DMS 273 (cell line): Measurements from ENCODE around the gene CCDC194.
"Not testable (repeated sequence)": the region's sequence is repeated elsewhere in the genome, so short reads cannot be mapped to it uniquely, and the experiment has no call there.

Source experiments
- DNase-seq: peaks from one replicate; lab custom pipeline; 2025; ENCODE audit not compliant: unreplicated experiment; lab: John Stamatoyannopoulos, UW

CCDC194 gene

GRCh38 chr19:17376935-17377600 lies 16.9 kb downstream of the CCDC194 start, which contains the start of gene PLVAP:
TSS of gene PLVAP (minus strand) at chr19:17377342. CDS start at chr19:17377288, 54 bp downstream.
- no peak for DNase-seq

GRCh38 chr19:17370026-17370587 lies 23.9 kb downstream of the CCDC194 start:
- DNase-seq, result no peak

DNA sequence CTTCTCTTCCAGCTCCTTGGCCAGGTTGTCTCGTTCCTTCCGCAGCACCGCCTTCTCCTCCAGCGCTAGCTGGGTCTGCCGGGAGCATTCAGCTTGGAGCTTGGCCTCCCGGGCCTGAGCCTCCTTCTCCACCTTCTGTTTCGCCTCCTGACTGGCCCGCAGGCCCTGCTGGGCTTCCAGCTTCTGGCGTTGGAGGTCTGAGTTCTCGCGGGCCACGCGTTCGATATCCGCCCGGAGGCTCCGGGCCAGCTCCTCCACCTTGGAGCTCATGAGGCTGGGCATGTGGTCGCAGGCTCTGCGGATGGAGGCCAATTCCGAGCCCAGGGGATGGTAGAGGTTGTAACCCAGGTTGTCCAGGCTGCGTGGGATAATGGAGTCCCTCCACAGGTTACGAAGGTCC lies 28.6 kb downstream of the CCDC194 start:
- no peak for DNase-seq

GRCh38 chr19:17363852-17364605 lies 30.0 kb downstream of the CCDC194 start:
- DNase-seq, result not testable (repeated sequence)

DNA sequence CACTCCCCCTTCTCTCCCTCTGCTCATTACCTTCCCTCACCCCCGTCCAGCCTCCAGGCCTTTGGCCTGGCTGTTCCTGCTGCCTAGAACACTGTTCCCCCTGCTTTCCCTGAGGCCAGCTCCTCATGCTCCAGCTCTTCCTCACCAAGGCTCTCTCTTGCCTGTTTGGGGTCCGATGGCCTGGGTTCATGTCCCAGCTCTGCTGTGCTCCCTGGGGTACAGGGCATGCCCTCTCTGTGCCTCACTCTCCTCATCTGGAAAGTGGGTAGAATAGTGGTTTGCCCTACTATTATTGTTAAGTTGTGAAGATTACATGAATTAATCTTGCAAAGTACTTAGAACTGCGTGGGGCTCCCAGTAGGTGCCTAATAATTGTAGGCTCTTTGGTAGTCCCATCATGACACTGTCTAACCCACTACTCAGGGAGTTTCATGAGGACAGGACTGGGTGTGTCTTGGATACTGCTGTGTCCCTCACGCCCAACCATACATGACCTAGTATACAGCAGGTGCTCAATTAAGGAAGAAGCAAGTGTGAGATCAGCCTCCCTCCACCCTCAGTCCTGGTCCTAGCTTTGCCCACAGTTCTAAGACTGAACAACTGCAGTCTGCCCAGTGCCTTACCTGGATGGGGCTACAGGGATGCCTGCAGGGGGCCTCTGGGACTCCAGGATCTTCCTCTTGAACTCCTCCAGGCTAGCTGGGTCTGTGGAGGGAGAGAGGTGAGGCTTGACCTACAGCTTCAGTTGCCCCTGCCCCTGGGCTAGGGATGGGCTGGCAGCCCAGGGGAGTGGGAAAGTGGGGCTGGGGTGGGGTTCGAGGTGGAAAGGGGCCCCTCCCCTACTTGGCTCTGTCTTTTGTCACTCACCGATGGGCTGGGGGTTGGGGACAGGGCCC lies 33.8 kb downstream of the CCDC194 start:
- DNase-seq, result no peak

DNA sequence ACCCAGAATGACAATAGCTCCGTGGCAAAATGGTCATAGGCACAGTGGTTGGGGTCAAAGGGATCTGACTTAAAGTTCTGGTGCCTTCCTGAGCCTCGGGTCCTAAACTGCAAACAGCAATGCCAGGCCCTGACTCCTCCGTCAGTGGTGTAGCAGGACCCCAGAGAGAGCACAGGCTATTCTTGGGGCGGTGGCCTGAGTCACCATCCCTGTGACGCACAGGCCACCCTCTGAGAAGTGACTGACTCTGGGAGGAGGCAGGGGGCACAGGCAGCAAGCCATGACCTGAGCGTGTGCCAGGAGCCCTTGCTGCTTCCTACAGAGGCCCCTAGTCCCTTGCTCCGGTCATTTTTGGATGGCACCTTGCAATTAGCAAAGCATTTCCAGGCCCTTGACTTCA lies 35.6 kb downstream of the CCDC194 start:
- DNase-seq, result no peak

GRCh38 chr19:17357724-17358123 lies 36.3 kb downstream of the CCDC194 start:
- DNase-seq, result no peak

GRCh38 chr19:17357078-17357666 lies 36.8 kb downstream of the CCDC194 start:
- no peak for DNase-seq

DNA sequence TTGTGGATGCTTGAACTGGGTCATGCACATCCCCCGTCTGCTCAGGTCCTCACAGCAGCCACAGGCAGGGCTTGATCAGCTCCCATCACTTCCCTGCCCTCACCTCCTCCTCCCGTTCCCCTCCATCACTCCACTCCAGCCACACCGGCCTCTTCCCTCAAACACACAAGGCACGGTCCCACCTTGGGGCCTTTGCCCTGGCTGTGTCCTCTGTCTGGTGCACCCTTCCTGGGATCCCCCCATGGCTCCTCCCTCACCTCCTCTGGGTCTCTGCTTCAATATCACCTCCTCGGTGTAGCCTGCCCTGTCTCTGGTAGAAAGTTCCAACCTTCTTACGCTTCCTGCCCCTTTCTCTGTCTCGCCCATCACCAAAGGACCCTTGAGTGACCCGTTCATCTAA lies 40.6 kb downstream of the CCDC194 start:
- DNase-seq, result no peak

DNA sequence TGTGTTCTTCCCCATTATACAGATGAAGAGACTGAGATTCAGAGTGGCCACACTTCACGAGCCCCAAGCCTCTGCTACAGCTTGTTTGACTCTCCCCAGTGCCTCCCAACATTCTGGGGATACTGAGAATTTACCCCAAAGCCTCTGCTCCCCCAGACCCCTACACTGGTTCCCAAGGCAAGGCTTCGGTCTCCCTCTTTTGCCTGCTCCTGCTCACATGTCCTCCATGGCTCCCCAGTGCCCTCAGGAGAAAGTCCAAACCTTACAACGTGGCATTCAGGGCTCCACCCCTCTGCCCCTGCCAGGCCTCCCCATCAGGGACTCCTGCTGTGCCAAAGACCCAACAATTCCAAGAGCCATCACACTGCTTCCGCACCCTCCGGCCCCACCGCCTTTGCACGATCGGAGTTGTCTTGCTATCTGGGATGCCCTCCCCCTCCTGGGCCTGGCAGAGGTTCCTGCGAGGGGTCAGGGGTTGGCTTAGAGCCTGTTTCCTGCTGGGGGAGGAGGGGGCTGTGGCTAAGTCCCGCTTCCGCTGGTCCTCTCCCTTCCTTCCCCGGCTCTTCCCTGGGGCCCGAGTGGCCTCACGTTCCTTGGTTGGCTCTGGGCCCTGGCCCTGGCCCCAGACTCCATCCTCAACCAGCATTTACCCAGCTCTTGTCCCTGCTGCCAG lies 41.3 kb downstream of the CCDC194 start:
- DNase-seq, result no peak

DNA sequence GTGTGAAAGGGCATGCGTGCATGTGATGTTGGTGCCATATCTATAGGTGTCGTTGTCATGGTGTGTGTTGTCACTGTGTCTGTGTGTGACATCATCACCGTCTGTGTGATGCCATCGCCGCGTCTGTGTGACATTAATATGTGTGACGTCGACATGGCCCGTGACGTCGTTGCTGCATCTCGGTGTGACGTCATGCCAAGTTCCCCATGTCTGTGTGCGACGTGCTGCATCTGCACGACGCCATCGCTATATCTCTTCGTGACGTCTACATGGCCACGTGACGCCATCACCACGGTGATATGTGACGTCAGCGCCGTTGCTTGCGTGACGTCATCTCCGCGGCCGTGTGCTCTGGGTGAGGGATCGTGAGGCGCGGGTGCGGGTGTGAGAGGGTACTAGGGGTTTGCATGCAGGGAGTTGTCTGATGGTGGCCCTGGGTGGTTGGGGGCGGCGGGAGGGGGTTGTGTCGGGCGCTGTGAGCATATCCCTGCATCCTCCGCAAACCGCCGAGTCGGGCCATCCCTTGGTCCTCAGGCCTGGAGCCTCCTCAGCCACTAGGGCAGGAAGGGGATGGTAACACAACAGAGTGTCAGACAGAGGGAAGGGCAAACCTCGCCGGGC lies 42.1 kb downstream of the CCDC194 start:
- no peak for DNase-seq

DNA sequence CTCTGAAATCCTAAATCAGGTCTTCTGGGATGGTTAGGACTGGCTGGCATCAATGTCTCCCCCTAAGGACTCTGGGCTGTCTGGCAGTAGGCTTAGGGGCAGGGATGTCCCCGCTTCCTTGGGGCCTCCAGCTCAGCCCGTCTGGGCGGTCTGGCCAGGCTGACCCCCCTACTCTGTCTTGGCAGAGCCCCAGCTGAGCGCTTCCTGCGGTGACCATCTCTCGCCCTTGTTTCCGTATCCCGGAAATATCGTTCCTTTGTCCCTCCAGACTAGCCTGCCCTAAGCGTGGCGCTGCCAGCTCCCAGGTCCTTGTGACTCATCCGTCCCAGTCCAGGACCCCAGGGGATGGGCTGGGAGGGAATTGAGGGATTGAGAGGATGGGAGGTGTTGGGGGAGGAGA lies 45.3 kb downstream of the CCDC194 start:
- peak; percentile 47 for DNase-seq

DNA sequence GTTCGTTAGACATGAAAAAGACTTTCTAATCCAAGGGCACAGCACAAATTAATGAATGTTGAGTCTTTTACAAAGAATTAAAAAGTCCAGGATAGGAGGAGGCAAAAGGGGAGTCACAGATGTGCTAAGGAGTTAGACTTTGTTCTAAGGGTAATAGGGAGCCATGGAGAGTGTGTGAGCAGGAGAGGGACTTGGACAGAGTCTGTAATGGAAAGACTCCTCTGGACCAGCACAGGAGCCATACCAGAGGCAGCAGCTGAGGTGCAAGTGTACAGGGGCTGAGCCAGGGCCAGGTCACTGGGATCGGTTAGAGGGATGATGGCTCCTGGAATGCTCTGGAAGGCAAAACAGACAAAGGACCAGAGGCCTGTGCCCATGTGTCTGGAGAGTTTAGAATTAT lies 46.1 kb downstream of the CCDC194 start:
- DNase-seq, result no peak

GRCh38 chr19:17347361-17347760 lies 46.6 kb downstream of the CCDC194 start:
- no peak for DNase-seq

GRCh38 chr19:17346109-17346671 lies 47.8 kb downstream of the CCDC194 start:
- DNase-seq, result peak; percentile 84

- no peak for DNase-seq
Measured at GRCh38 chr19:17341845-17342244, 52.2 kb downstream of the CCDC194 start.

GRCh38 chr19:17341386-17341785 lies 52.6 kb downstream of the CCDC194 start:
- no peak for DNase-seq

- DNase-seq, result no peak
Measured at GRCh38 chr19:17340871-17341357, 53.1 kb downstream of the CCDC194 start.
